ENCODE data around the gene TMEM171.

TMEM171 gene

GRCh38 chr5:73137563-73138530 lies 17.5 kb downstream of the TMEM171 start:
- Mint-ChIP-seq H3K36me3 (ENCODE audit: low read depth) (no peaks in the 10 kb centered on the region), H3K4me3 (no peak overlapping the region), H3K4me1 (peaks cover 26% of the 10 kb centered on the region), H3K9me3 (no peaks in the 10 kb centered on the region), H3K27me3 (ENCODE audit: low read depth, poor library complexity) (peaks cover 6% of the 10 kb centered on the region), H3K27ac (no peak overlapping the region)
- DNase-seq, result no peak
- TF ChIP-seq, protein P1, sequence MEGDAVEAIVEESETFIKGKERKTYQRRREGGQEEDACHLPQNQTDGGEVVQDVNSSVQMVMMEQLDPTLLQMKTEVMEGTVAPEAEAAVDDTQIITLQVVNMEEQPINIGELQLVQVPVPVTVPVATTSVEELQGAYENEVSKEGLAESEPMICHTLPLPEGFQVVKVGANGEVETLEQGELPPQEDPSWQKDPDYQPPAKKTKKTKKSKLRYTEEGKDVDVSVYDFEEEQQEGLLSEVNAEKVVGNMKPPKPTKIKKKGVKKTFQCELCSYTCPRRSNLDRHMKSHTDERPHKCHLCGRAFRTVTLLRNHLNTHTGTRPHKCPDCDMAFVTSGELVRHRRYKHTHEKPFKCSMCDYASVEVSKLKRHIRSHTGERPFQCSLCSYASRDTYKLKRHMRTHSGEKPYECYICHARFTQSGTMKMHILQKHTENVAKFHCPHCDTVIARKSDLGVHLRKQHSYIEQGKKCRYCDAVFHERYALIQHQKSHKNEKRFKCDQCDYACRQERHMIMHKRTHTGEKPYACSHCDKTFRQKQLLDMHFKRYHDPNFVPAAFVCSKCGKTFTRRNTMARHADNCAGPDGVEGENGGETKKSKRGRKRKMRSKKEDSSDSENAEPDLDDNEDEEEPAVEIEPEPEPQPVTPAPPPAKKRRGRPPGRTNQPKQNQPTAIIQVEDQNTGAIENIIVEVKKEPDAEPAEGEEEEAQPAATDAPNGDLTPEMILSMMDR (IDR thresholded peaks at IDR 0.05), result no peak

DNA sequence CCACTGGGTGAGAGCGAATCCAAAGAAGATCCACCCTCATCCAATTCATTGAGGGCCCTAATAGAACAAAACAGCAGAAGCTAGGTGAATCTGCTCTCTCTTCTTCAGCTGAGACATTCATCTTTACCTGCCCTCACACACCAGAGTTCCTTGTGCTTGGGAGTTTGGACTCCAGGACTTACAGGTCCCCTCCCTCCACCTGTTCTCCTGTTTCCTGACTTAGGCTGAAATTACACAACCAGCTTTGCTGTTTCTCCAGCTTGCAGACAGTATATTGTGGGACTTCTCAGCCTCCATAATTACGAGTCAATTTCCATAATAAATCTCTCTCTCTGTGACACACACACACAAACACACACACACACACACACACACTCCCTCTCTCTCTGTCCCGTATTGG lies 19.1 kb downstream of the TMEM171 start:
- H3K27me3 Mint-ChIP-seq (ENCODE audit: low read depth, poor library complexity), result peaks cover 9% of the 10 kb centered on the region
- peaks cover 26% of the 10 kb centered on the region for H3K4me1 Mint-ChIP-seq
- no peak overlapping the region for H3K4me3 Mint-ChIP-seq
- no peaks in the 10 kb centered on the region for H3K36me3 Mint-ChIP-seq (ENCODE audit: low read depth)
- H3K27ac Mint-ChIP-seq, result no peak overlapping the region
- H3K9me3 Mint-ChIP-seq, result no peaks in the 10 kb centered on the region
- DNase-seq, result no peak
- TF ChIP-seq, protein P1 (IDR thresholded peaks at IDR 0.05), result no peak

DNA sequence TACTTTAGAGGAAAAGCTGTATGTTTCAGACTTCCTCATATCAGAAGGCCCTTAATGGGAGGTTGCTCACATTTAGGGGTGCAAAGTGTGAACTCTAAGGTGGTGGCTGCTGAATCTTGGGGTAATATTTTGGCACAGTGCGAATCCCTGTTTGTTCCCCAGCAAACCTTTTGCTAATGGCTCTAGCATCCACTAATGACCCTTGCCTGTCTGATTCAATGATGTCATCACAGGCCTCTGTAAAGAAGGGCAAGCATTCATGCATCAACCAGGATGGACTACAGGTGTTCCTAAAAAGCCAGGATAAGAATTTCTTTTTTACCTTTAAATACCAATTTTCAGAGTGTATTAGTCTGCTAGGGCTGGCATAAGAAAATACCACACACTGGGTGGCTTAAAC lies 20.4 kb downstream of the TMEM171 start:
- no peak overlapping the region for H3K27ac Mint-ChIP-seq
- H3K4me3 Mint-ChIP-seq, result no peak overlapping the region
- H3K9me3 Mint-ChIP-seq, result no peaks in the 10 kb centered on the region
- TF ChIP-seq, protein P1 (IDR thresholded peaks at IDR 0.05), result no peak
- DNase-seq, result no peak
- no peaks in the 10 kb centered on the region for H3K36me3 Mint-ChIP-seq (ENCODE audit: low read depth)
- peaks cover 13% of the 10 kb centered on the region for H3K4me1 Mint-ChIP-seq
- peaks cover 12% of the 10 kb centered on the region for H3K27me3 Mint-ChIP-seq (ENCODE audit: low read depth, poor library complexity)

DNA sequence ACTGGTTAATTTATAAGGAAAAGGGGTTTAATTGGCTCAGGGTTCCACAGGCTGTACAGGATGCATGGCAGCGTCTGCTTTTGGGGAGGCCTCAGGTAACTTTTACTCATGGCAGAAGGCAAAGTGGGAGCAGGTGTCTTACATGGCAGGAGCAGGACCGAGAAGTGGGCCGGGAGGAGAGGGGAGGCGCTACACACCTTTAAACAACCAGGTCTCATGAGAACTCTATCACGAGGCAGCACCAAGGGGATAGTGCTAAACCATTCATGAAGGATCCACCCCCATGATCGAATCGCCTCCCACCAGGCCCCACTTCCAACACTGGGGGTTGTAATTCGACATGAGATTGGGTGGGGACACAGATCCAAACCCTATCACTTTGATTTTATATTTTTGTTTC lies 21.7 kb downstream of the TMEM171 start:
- H3K4me3 Mint-ChIP-seq, result no peak overlapping the region
- H3K9me3 Mint-ChIP-seq, result no peaks in the 10 kb centered on the region
- H3K36me3 Mint-ChIP-seq (ENCODE audit: low read depth), result no peaks in the 10 kb centered on the region
- H3K4me1 Mint-ChIP-seq, result peaks cover under 1% of the 10 kb centered on the region
- no peak overlapping the region for H3K27ac Mint-ChIP-seq
- DNase-seq, result no peak
- H3K27me3 Mint-ChIP-seq (ENCODE audit: low read depth, poor library complexity), result peaks cover 18% of the 10 kb centered on the region
- TF ChIP-seq, protein P1 (IDR thresholded peaks at IDR 0.05), result no peak

GRCh38 chr5:73143716-73144115 lies 23.3 kb downstream of the TMEM171 start:
- H3K9me3 Mint-ChIP-seq, result no peaks in the 10 kb centered on the region
- H3K4me1 Mint-ChIP-seq, result no peaks in the 10 kb centered on the region
- no peak overlapping the region for H3K27ac Mint-ChIP-seq
- no peaks in the 10 kb centered on the region for H3K36me3 Mint-ChIP-seq (ENCODE audit: low read depth)
- no peak overlapping the region for H3K4me3 Mint-ChIP-seq
- no peak for DNase-seq
- TF ChIP-seq, protein P1 (IDR thresholded peaks at IDR 0.05), result no peak
- H3K27me3 Mint-ChIP-seq (ENCODE audit: low read depth, poor library complexity), result peaks cover 14% of the 10 kb centered on the region

DNA sequence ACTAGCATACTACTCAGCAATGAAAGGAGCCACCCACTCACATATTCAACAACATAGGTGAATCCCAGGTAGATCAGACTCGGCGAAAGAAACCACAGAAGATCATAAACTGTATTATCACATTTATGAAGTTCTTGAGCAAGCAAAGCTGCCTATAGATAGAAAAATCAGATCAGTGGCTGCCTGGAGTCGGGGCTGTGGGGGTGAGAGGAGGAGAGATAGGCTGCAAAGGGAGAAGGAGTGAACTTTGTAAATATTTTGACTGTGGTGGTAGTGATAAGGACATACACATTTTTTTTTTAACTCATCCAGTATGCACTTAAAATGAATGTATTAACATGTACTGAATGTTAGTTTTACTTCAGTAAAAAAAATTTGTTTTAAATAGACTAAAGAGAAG lies 29.2 kb downstream of the TMEM171 start:
- H3K27me3 Mint-ChIP-seq (ENCODE audit: low read depth, poor library complexity), result peaks cover 21% of the 10 kb centered on the region
- no peak for DNase-seq
- no peak overlapping the region for H3K27ac Mint-ChIP-seq
- H3K9me3 Mint-ChIP-seq, result no peaks in the 10 kb centered on the region
- peaks cover 15% of the 10 kb centered on the region for H3K4me1 Mint-ChIP-seq
- no peak overlapping the region for H3K4me3 Mint-ChIP-seq
- TF ChIP-seq, protein P1 (IDR thresholded peaks at IDR 0.05), result no peak
- H3K36me3 Mint-ChIP-seq (ENCODE audit: low read depth), result no peaks in the 10 kb centered on the region

Data from nephron progenitor cell (in vitro differentiated cells).